Measurements from ENCODE around the gene GPER1.

DNA sequence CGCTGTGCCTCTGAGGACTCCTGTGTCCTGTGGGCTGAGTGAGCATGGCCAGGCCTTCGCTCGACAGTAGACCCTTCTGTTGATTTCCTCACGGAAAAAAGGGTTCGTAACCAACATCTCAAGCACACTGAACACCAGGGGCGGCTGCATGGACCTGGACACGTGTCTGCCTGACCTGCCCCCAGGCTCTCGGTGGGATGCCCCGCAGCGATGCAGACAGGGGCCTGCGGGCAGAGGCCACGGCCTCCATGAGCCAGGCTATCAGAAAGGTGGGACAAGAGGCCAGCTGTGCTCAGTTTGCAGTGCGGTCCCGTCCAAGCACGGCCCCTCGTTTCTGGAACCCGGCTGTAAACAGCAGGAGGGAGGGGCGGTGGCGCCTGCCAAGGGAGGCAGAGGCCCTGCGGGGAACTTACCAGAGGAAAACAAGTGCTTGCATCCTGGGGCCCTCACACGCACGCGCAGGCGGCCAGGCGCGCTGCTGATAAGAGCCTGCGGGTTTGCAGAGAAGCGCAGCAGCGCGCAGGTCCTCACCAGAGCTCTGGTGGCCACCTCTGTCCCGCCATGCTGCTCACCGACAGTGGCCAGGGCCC lies 33.0 kb upstream of the GPER1 start:
- no peak for TF ChIP-seq JUND (IDR thresholded peaks at IDR 0.05)
- TF ChIP-seq, protein P1, sequence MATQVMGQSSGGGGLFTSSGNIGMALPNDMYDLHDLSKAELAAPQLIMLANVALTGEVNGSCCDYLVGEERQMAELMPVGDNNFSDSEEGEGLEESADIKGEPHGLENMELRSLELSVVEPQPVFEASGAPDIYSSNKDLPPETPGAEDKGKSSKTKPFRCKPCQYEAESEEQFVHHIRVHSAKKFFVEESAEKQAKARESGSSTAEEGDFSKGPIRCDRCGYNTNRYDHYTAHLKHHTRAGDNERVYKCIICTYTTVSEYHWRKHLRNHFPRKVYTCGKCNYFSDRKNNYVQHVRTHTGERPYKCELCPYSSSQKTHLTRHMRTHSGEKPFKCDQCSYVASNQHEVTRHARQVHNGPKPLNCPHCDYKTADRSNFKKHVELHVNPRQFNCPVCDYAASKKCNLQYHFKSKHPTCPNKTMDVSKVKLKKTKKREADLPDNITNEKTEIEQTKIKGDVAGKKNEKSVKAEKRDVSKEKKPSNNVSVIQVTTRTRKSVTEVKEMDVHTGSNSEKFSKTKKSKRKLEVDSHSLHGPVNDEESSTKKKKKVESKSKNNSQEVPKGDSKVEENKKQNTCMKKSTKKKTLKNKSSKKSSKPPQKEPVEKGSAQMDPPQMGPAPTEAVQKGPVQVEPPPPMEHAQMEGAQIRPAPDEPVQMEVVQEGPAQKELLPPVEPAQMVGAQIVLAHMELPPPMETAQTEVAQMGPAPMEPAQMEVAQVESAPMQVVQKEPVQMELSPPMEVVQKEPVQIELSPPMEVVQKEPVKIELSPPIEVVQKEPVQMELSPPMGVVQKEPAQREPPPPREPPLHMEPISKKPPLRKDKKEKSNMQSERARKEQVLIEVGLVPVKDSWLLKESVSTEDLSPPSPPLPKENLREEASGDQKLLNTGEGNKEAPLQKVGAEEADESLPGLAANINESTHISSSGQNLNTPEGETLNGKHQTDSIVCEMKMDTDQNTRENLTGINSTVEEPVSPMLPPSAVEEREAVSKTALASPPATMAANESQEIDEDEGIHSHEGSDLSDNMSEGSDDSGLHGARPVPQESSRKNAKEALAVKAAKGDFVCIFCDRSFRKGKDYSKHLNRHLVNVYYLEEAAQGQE (IDR thresholded peaks at IDR 0.05), result no peak
- TF ChIP-seq, protein P2, sequence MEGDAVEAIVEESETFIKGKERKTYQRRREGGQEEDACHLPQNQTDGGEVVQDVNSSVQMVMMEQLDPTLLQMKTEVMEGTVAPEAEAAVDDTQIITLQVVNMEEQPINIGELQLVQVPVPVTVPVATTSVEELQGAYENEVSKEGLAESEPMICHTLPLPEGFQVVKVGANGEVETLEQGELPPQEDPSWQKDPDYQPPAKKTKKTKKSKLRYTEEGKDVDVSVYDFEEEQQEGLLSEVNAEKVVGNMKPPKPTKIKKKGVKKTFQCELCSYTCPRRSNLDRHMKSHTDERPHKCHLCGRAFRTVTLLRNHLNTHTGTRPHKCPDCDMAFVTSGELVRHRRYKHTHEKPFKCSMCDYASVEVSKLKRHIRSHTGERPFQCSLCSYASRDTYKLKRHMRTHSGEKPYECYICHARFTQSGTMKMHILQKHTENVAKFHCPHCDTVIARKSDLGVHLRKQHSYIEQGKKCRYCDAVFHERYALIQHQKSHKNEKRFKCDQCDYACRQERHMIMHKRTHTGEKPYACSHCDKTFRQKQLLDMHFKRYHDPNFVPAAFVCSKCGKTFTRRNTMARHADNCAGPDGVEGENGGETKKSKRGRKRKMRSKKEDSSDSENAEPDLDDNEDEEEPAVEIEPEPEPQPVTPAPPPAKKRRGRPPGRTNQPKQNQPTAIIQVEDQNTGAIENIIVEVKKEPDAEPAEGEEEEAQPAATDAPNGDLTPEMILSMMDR (IDR thresholded peaks at IDR 0.05; ENCODE audit: low read depth, low read length, missing input control), result no peak
- TF ChIP-seq RAD21 (IDR thresholded peaks at IDR 0.05), result no peak
